Transverse colon (tissue), 4 donors: ENCODE measurements around the gene TNFRSF11A. TPM values are rescaled to one million over a fixed set of nuclear protein-coding genes. Genes with fewer than 3 reads are reported as not detected.
A peak's percentile ranks its signal among the peaks of the same experiment; 100 is the strongest.

Source experiments
- DNase-seq: peaks from one replicate; pipeline ENCODE4 v3.0.0-alpha.2; 2019
- H3K27ac ChIP-seq, 4 donors: fragments of 200-600 bp; sonication (generic); 2 replicates each; pipeline ENCODE4 v1.5.1; 2016 to 2018; ENCODE audit warnings: inconsistent platforms in 4 of 4
- H3K27me3 ChIP-seq: fragments of 200-600 bp; sonication (generic); 2 replicates; pipeline ENCODE4 v1.5.1; 2017; ENCODE audit warnings: inconsistent platforms
- H3K36me3 ChIP-seq, 4 donors: fragments of 200-600 bp; sonication (generic); 2 replicates each; pipeline ENCODE4 v1.5.1; 2017 to 2019; ENCODE audit warnings: inconsistent platforms in 4 of 4
- H3K4me1 ChIP-seq, 4 donors: fragments of 200-600 bp; sonication (generic); 2 replicates each; pipeline ENCODE4 v1.5.1; 2017 to 2020; ENCODE audit warnings: inconsistent platforms in 4 of 4
- H3K4me3 ChIP-seq, 4 donors: fragments of 200-600 bp; sonication (generic); 1 replicate in 1 of 4; 2 replicates in 3 of 4; pipeline versions ENCODE4 v1.5.1 to v1.6.1; 2017 to 2019; ENCODE audit warnings: inconsistent platforms in 4 of 4
- H3K9me3 ChIP-seq, 2 donors: fragments of 200-600 bp; sonication (generic); 2 replicates each; pipeline ENCODE4 v1.5.1; 2017 to 2019; ENCODE audit warnings: inconsistent platforms in 2 of 2
- CTCF ChIP-seq, 5 experiments: fragments of 200-600 bp in 3 of 5; fragments of 450-650 bp in 2 of 5; sonication (generic) in 3 of 5; IDR thresholded peaks; 1 replicate in 2 of 5; 2 replicates in 3 of 5; pipeline ENCODE4 v1.5.1; 2016 to 2017; ENCODE audit warnings: antibody characterized with exemption in 5 of 5, inconsistent platforms in 3 of 5, mild to moderate bottlenecking in 2 of 5, moderate library complexity in 1 of 5
- EP300 ChIP-seq: sonication (generic); formaldehyde crosslinking; IDR thresholded peaks from one replicate; pipeline ENCODE4 v1.6.1; 2017; ENCODE audit warnings: antibody characterized with exemption, low read depth
- POLR2A ChIP-seq: fragments of 450-650 bp; IDR thresholded peaks from one replicate; pipeline ENCODE4 v1.6.1; 2016; ENCODE audit warnings: antibody characterized with exemption, mild to moderate bottlenecking, moderate library complexity
- POLR2AphosphoS5 ChIP-seq, 3 donors: sonication (generic); formaldehyde crosslinking; IDR thresholded peaks; one replicate each; pipeline ENCODE4 v1.6.1; 2016; ENCODE audit warnings: antibody characterized with exemption in 3 of 3
- WGBS, 2 donors: methylation state at CpG; one replicate each; pipeline ENCODE4 v1.1.5; 2018; ENCODE audit warnings: low coverage in 1 of 2; 5-methylcytosine and 5-hydroxymethylcytosine counted together
- in situ Hi-C, 4 donors: fragments of 200-750 bp; cut with MboI; loops; one replicate each; pipeline versions ENCODE4 v1.15.0 to v1.15.1; 2017; ENCODE audit warnings: low sequenced_read_pairs in 3 of 4, low pct_ligation_motif_present in 1 of 4, low pct_unique_long_range_greater_than_20kb in 1 of 4
- intact Hi-C: fragments of 100-400 bp; cut with DNase I; formaldehyde crosslinking; loops from one replicate; pipeline ENCODE4 v1.15.1; 2023; ENCODE audit warnings: low total_unique reads
- total RNA-seq, 4 donors: library from RNA; depleted of rRNA; stranded (reverse); fragments of >200 nt; gene quantifications; one replicate each; pipeline ENCODE4 v1.1.0, GENCODE V29; 2016

The TNFRSF11A gene
- total RNA-seq, 4 donors from 2014 or later = 23.9 to 59.9 (median 31.6) TPM

GRCh38 chr18:62436636-62437234, 111.6 kb downstream of the TNFRSF11A start:
- TF ChIP-seq POLR2A = no peak
- peak in 1 of 3 donors; percentile 38 for TF ChIP-seq POLR2AphosphoS5 (IDR thresholded peaks at IDR 0.05)
- no peak for TF ChIP-seq CTCF (IDR thresholded peaks at IDR 0.05)
- H3K27me3 ChIP-seq = no peaks in the 10 kb centered on the region
- WGBS, 2 donors = 43 to 55% methylated on average over 2 to 7 of the region's 7 CpGs
- no peak overlapping the region for H3K4me3 ChIP-seq
- in situ Hi-C loops (loop anchor here in 1 of 4 donors (25.0 kb wide), 1 partner anchor 151 kb away; no protein-coding TSS in a partner anchor), intact Hi-C loops (no loop called here)
- H3K27ac ChIP-seq = peak overlapping the region; percentile 53 to 81 (median 70)
- DNase-seq = peak; percentile 65
- H3K4me1 ChIP-seq = peaks cover 0 to 50% (median 39%) of the 10 kb centered on the region in 4 donors
- H3K36me3 ChIP-seq = no peaks in the 10 kb centered on the region
- no peaks in the 10 kb centered on the region for H3K9me3 ChIP-seq

GRCh38 chr18:62437235-62438017, 112.3 kb downstream of the TNFRSF11A start:
- no peaks in the 10 kb centered on the region for H3K27me3 ChIP-seq
- no peak overlapping the region for H3K4me3 ChIP-seq
- intact Hi-C loops = no loop called here
- H3K27ac ChIP-seq = peak overlapping the region; percentile 53 to 81 (median 70)
- no peaks in the 10 kb centered on the region for H3K9me3 ChIP-seq
- in situ Hi-C loops = loop anchor here in 1 of 4 donors (25.0 kb wide), 1 partner anchor 150 kb away; no protein-coding TSS in a partner anchor
- 20 to 40% methylated on average over 1 to 11 of the region's 11 CpGs for WGBS, 2 donors
- peaks cover 0 to 44% (median 37%) of the 10 kb centered on the region in 4 donors for H3K4me1 ChIP-seq
- H3K36me3 ChIP-seq = no peaks in the 10 kb centered on the region
- peak; percentile 71 for DNase-seq
- TF ChIP-seq EP300 (peak; percentile 21), POLR2AphosphoS5 (IDR thresholded peaks at IDR 0.05) (peak in 1 of 3 donors; percentile 34), POLR2A (no peak)

GRCh38 chr18:62438018-62438329, 112.9 kb downstream of the TNFRSF11A start:
- WGBS, 2 donors = 23% methylated on average over 10 of the region's 10 CpGs; no CpG with 5 or more reads in 1 of the 2 donors
- TF ChIP-seq POLR2AphosphoS5 (IDR thresholded peaks at IDR 0.05) (no peak), POLR2A (no peak), CTCF (IDR thresholded peaks at IDR 0.05) (no peak), EP300 (no peak)
- peak; percentile 17 for DNase-seq
- peak overlapping the region; percentile 53 to 81 (median 70) for H3K27ac ChIP-seq
- in situ Hi-C loops = loop anchor here in 1 of 4 donors (25.0 kb wide), 1 partner anchor 149 kb away; no protein-coding TSS in a partner anchor
- no peaks in the 10 kb centered on the region for H3K36me3 ChIP-seq
- intact Hi-C loops = no loop called here
- H3K4me3 ChIP-seq = no peak overlapping the region
- no peaks in the 10 kb centered on the region for H3K27me3 ChIP-seq
- H3K9me3 ChIP-seq = no peaks in the 10 kb centered on the region
- peaks cover 0 to 42% (median 37%) of the 10 kb centered on the region in 4 donors for H3K4me1 ChIP-seq

- Histone ChIP-seq H3K27ac (peak overlapping the region in 3 of 4 donors; percentile 61 to 81 (median 80)), H3K4me3 (no peak overlapping the region), H3K4me1 (peaks cover 0 to 42% (median 37%) of the 10 kb centered on the region in 4 donors), H3K27me3 (no peaks in the 10 kb centered on the region), H3K9me3 (no peaks in the 10 kb centered on the region), H3K36me3 (no peaks in the 10 kb centered on the region)
- intact Hi-C loops (no loop called here), in situ Hi-C loops (loop anchor here in 1 of 4 donors (25.0 kb wide), 1 partner anchor 149 kb away; no protein-coding TSS in a partner anchor)
- no peak for DNase-seq
- TF ChIP-seq EP300 (no peak), POLR2A (no peak), POLR2AphosphoS5 (IDR thresholded peaks at IDR 0.05) (no peak), CTCF (IDR thresholded peaks at IDR 0.05) (no peak)
- WGBS, 2 donors = 96% methylated on average over 12 of the region's 12 CpGs; no CpG with 5 or more reads in 1 of the 2 donors
Observed at GRCh38 chr18:62438402-62438801, 113.3 kb downstream of the TNFRSF11A start.
